ENCODE results near the gene AOPEP. TPM values are rescaled to one million over a fixed set of nuclear protein-coding genes. Genes with fewer than 3 reads are reported as not detected.

The AOPEP gene
- total and polyA plus RNA-seq, 2 of the 13 experiments (the other 11 are each of a cell fraction or from before 2014, with no cell fraction given): 22.2 to 41.6 TPM

DNA sequence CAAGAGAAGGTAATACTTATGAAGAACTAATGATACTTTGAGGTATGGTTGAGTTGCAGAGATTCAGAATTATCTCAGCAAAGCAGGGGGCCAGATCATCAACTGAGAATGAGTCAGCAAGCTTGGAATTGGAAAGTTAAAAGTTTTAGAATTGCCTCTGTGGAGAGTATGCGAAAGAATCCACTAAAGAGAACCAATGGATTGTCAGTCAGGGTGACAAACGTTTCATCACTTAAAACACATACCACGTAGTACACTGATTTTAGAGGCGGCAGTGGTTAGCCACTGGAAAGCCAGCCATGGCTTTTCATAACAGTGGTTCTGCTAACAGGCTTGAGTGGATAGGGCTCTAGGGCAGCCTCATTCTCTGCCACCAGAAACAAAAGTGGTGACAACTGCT is 30.7 kb downstream of the AOPEP start (continued):
- no peak for TF ChIP-seq BRD4 (CRISPR knock-in tag; IDR thresholded peaks at IDR 0.05)
- TF ChIP-seq, protein P1, sequence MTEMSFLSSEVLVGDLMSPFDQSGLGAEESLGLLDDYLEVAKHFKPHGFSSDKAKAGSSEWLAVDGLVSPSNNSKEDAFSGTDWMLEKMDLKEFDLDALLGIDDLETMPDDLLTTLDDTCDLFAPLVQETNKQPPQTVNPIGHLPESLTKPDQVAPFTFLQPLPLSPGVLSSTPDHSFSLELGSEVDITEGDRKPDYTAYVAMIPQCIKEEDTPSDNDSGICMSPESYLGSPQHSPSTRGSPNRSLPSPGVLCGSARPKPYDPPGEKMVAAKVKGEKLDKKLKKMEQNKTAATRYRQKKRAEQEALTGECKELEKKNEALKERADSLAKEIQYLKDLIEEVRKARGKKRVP (CRISPR knock-in tag; IDR thresholded peaks at IDR 0.05): no peak
- TF ChIP-seq, protein P2, sequence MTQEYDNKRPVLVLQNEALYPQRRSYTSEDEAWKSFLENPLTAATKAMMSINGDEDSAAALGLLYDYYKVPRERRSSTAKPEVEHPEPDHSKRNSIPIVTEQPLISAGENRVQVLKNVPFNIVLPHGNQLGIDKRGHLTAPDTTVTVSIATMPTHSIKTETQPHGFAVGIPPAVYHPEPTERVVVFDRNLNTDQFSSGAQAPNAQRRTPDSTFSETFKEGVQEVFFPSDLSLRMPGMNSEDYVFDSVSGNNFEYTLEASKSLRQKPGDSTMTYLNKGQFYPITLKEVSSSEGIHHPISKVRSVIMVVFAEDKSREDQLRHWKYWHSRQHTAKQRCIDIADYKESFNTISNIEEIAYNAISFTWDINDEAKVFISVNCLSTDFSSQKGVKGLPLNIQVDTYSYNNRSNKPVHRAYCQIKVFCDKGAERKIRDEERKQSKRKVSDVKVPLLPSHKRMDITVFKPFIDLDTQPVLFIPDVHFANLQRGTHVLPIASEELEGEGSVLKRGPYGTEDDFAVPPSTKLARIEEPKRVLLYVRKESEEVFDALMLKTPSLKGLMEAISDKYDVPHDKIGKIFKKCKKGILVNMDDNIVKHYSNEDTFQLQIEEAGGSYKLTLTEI (CRISPR knock-in tag; conservative IDR thresholded peaks at IDR 0.05): no peak
- TF ChIP-seq, protein P3, sequence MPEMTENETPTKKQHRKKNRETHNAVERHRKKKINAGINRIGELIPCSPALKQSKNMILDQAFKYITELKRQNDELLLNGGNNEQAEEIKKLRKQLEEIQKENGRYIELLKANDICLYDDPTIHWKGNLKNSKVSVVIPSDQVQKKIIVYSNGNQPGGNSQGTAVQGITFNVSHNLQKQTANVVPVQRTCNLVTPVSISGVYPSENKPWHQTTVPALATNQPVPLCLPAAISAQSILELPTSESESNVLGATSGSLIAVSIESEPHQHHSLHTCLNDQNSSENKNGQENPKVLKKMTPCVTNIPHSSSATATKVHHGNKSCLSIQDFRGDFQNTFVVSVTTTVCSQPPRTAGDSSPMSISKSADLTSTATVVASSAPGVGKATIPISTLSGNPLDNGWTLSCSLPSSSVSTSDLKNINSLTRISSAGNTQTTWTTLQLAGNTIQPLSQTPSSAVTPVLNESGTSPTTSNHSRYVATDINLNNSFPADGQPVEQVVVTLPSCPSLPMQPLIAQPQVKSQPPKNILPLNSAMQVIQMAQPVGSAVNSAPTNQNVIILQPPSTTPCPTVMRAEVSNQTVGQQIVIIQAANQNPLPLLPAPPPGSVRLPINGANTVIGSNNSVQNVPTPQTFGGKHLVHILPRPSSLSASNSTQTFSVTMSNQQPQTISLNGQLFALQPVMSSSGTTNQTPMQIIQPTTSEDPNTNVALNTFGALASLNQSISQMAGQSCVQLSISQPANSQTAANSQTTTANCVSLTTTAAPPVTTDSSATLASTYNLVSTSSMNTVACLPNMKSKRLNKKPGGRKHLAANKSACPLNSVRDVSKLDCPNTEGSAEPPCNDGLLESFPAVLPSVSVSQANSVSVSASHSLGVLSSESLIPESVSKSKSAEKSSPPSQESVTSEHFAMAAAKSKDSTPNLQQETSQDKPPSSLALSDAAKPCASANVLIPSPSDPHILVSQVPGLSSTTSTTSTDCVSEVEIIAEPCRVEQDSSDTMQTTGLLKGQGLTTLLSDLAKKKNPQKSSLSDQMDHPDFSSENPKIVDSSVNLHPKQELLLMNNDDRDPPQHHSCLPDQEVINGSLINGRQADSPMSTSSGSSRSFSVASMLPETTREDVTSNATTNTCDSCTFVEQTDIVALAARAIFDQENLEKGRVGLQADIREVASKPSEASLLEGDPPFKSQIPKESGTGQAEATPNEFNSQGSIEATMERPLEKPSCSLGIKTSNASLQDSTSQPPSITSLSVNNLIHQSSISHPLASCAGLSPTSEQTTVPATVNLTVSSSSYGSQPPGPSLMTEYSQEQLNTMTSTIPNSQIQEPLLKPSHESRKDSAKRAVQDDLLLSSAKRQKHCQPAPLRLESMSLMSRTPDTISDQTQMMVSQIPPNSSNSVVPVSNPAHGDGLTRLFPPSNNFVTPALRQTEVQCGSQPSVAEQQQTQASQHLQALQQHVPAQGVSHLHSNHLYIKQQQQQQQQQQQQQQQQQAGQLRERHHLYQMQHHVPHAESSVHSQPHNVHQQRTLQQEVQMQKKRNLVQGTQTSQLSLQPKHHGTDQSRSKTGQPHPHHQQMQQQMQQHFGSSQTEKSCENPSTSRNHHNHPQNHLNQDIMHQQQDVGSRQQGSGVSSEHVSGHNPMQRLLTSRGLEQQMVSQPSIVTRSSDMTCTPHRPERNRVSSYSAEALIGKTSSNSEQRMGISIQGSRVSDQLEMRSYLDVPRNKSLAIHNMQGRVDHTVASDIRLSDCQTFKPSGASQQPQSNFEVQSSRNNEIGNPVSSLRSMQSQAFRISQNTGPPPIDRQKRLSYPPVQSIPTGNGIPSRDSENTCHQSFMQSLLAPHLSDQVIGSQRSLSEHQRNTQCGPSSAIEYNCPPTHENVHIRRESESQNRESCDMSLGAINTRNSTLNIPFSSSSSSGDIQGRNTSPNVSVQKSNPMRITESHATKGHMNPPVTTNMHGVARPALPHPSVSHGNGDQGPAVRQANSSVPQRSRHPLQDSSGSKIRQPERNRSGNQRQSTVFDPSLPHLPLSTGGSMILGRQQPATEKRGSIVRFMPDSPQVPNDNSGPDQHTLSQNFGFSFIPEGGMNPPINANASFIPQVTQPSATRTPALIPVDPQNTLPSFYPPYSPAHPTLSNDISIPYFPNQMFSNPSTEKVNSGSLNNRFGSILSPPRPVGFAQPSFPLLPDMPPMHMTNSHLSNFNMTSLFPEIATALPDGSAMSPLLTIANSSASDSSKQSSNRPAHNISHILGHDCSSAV (CRISPR knock-in tag; IDR thresholded peaks at IDR 0.05; ENCODE audit: borderline replicate concordance): no peak
- no peak for TF ChIP-seq ZNF335 (CRISPR knock-in tag; IDR thresholded peaks at IDR 0.05)
- TF ChIP-seq ZNF781 (CRISPR knock-in tag; IDR thresholded peaks at IDR 0.05; ENCODE audit: borderline replicate concordance, not compliant biosample characterization): no peak
- TF ChIP-seq TAF15 (IDR thresholded peaks at IDR 0.05; ENCODE audit: low read depth, low read length, poor library complexity, severe bottlenecking): no peak
- no peak for TF ChIP-seq JUN (CRISPR knock-in tag; IDR thresholded peaks at IDR 0.05)
- TF ChIP-seq ZFP36L1 (CRISPR knock-in tag; IDR thresholded peaks at IDR 0.05): no peak
- TF ChIP-seq ZFP62 (CRISPR knock-in tag; IDR thresholded peaks at IDR 0.05): no peak
- no peak for TF ChIP-seq KDM1A (CRISPR knock-in tag; IDR thresholded peaks at IDR 0.05)
- TF ChIP-seq BATF2 (CRISPR knock-in tag; IDR thresholded peaks at IDR 0.05): no peak
- no peak for TF ChIP-seq SMARCC2 (IDR thresholded peaks at IDR 0.05)
